T-cell (primary cell): Measurements from ENCODE around the gene BSCL2. TPM values are rescaled to one million over a fixed set of nuclear protein-coding genes. Genes with fewer than 3 reads are reported as not detected.

Source experiments
- ATAC-seq, 4 experiments: fragments of 200-7000 bp in 3 of 4; fragments of 150-1000 bp in 1 of 4; cut with Tn5 transposase; replicated peaks in 1 of 4; 1 replicate in 3 of 4; 2 replicates in 1 of 4; pipeline ENCODE4 v1.10.0; 2021; ENCODE audit warnings: moderate library complexity in 3 of 4, mild to moderate bottlenecking in 2 of 4, moderate number of reproducible peaks in 1 of 4
- CTCF ChIA-PET, 2 donors: fragments of 300-600 bp; sonication (Branson Sonifier 250); formaldehyde crosslinking; loops; one replicate each; lab custom pipeline; 2022; ENCODE audit warnings: antibody characterized with exemption in 2 of 2; lab: Charles Lee
- POLR2A ChIA-PET, 2 donors: fragments of 300-600 bp; sonication (Branson Sonifier 250); formaldehyde crosslinking; loops; one replicate each; lab custom pipeline; 2022; ENCODE audit warnings: antibody characterized with exemption in 2 of 2; lab: Charles Lee
- DNase-seq, 35 experiments: peaks; one replicate each; pipeline versions ENCODE4 v3.0.0 to v3.0.0-alpha.2; 2013 to 2023
- H3K27ac ChIP-seq: one replicate; pipeline ENCODE4 v1.5.1; 2013; ENCODE audit warnings: low read length
- H3K27me3 ChIP-seq, 2 experiments: replicated peaks in 1 of 2; 1 replicate in 1 of 2; 2 replicates in 1 of 2; pipeline versions ENCODE4 v1.6.1 to v1.7.0; 2013; ENCODE audit warnings: low read length in 1 of 2, mixed read lengths in 1 of 2; ENCODE audit not compliant: control insufficient read depth in 2 of 2, insufficient read depth in 2 of 2; ENCODE audit errors: extremely low read depth in 1 of 2
- H3K36me3 ChIP-seq, 2 donors: 1 replicate in 1 of 2; 2 replicates in 1 of 2; pipeline versions ENCODE4 v1.6.1 to v1.7.0; 2013; ENCODE audit warnings: low read length in 1 of 2; ENCODE audit not compliant: control insufficient read depth in 2 of 2, insufficient read depth in 1 of 2; ENCODE audit errors: extremely low read depth in 1 of 2
- H3K4me1 ChIP-seq, 2 experiments: 1 replicate in 1 of 2; 2 replicates in 1 of 2; pipeline versions ENCODE4 v1.6.1 to v1.7.0; 2013; ENCODE audit warnings: low read length in 2 of 2, mixed read lengths in 1 of 2; ENCODE audit not compliant: insufficient read depth in 2 of 2, control insufficient read depth in 1 of 2; ENCODE audit errors: extremely low read depth in 1 of 2
- H3K4me3 ChIP-seq, 2 donors: 1 replicate in 1 of 2; 2 replicates in 1 of 2; pipeline versions ENCODE4 v1.5.1 to v1.7.0; 2013; ENCODE audit warnings: mild to moderate bottlenecking in 2 of 2, low read length in 1 of 2, moderate library complexity in 1 of 2; ENCODE audit not compliant: control insufficient read depth in 1 of 2; ENCODE audit errors: extremely low read depth in 1 of 2
- H3K9me3 ChIP-seq: 2 replicates; pipeline ENCODE4 v1.7.0; 2013
- H3K27ac Mint-ChIP-seq, 2 donors: one replicate each; pipeline ENCODE4 v1.8.0; 2020 to 2021; ENCODE audit warnings: mild to moderate bottlenecking in 2 of 2, mixed read lengths in 2 of 2
- H3K27me3 Mint-ChIP-seq, 2 donors: one replicate each; pipeline ENCODE4 v1.8.0; 2021 to 2022; ENCODE audit warnings: mixed read lengths in 2 of 2
- H3K36me3 Mint-ChIP-seq: one replicate; pipeline ENCODE4 v1.8.0; 2021; ENCODE audit warnings: mixed read lengths
- H3K4me1 Mint-ChIP-seq, 3 donors: one replicate each; pipeline ENCODE4 v1.8.0; 2020 to 2022; ENCODE audit warnings: mixed read lengths in 3 of 3, mild to moderate bottlenecking in 1 of 3
- H3K4me3 Mint-ChIP-seq, 3 donors: one replicate each; pipeline ENCODE4 v1.8.0; 2020 to 2022; ENCODE audit warnings: mild to moderate bottlenecking in 3 of 3, mixed read lengths in 3 of 3, moderate library complexity in 3 of 3
- H3K9me3 Mint-ChIP-seq, 3 donors: one replicate each; pipeline ENCODE4 v1.8.0; 2020 to 2022; ENCODE audit warnings: mixed read lengths in 3 of 3
- WGBS: methylation state at CpG from one replicate; pipeline ENCODE4 v1.1.5; 2013; ENCODE audit warnings: missing lambda C conversion rate; ENCODE audit not compliant: insufficient coverage; 5-methylcytosine and 5-hydroxymethylcytosine counted together
- total RNA-seq, 35 experiments: library from RNA in 6 of 35; stranded (reverse) in 6 of 35; fragments of 120-200 nt in 1 of 35; gene quantifications; one replicate each; pipeline versions ENCODE4 v1.2.1 to v1.2.4 and lab custom pipeline; 2013 to 2026

BSCL2 gene
- total RNA-seq, 5 donors from 2014 or later (not counting 1 experiment from before 2014, with no cell fraction given), result 21.9 to 43.7 (median 37.3) TPM

DNA sequence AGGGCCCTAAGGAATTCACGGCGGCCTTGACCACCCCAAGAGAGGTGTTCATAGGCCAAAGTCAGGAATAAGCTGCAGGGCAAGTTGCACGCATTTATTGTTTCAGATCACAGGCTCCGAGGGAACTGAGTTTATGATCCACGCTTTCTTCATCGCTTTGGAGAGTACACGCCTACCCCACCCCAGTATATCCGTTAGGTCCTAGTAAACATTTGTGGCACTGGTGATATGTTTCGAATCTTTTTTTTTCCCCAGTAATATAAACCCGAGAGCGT, 61.6 kb downstream of the BSCL2 start:
- no peaks in the 10 kb centered on the region for H3K27me3 Mint-ChIP-seq
- H3K4me3 Mint-ChIP-seq, result peak overlapping the region; percentile 95 to 98 (median 97)
- ATAC-seq (peak in 1 of 4 experiments; percentile 0), DNase-seq (peak in 1 of 35 experiments; percentile 27)
- H3K27ac Mint-ChIP-seq, result peak overlapping the region; percentile 93 to 96
- POLR2A ChIA-PET, result interaction anchor here (0.6 to 2.4 kb wide), 4 partner anchors 10 to 83 kb away, joined by 3 to 34 read pairs (median 4); partner anchors contain the start of genes C11orf98 (in 2 of the 2) and CSKMT (in 2 of the 2)
- H3K36me3 Mint-ChIP-seq, result peaks cover 7% of the 10 kb centered on the region
- 0% methylated on average over 4 of the region's 11 CpGs for WGBS
- H3K4me1 Mint-ChIP-seq, result peaks cover 33 to 44% (median 38%) of the 10 kb centered on the region in 3 donors
- H3K27ac ChIP-seq, result peak overlapping the region; percentile 94
- peaks cover 11 to 52% of the 10 kb centered on the region in 2 experiments for H3K4me1 ChIP-seq
- peaks cover 9 to 38% of the 10 kb centered on the region in 2 donors for H3K36me3 ChIP-seq
- CTCF ChIA-PET, result interaction anchor here (0.6 to 1.7 kb wide), 3 partner anchors 20 to 51 kb away, joined by 3 to 7 read pairs (median 4); partner anchors contain the start of genes C11orf98 (in 1 of the 2) and CSKMT (in 1 of the 2)
- H3K27me3 ChIP-seq, result no peaks in the 10 kb centered on the region
- peak overlapping the region; percentile 95 to 100 for H3K4me3 ChIP-seq
- no peaks in the 10 kb centered on the region for H3K9me3 ChIP-seq
- no peaks in the 10 kb centered on the region for H3K9me3 Mint-ChIP-seq

- Histone ChIP-seq H3K9me3 (no peaks in the 10 kb centered on the region), H3K27me3 (no peaks in the 10 kb centered on the region), H3K27ac (no peak overlapping the region), H3K36me3 (peaks cover under 1 to 37% of the 10 kb centered on the region in 2 donors), H3K4me1 (peaks cover 14 to 63% of the 10 kb centered on the region in 2 experiments), H3K4me3 (no peak overlapping the region)
- POLR2A ChIA-PET, result interaction anchor here in 1 of 2 donors (0.6 to 1.1 kb wide), 2 partner anchors 9 to 21 kb away, joined by 3 to 4 read pairs; partner anchors contain the start of genes C11orf98, CSKMT and INTS5
- ATAC-seq (no peak), DNase-seq (no peak)
- peaks cover 42 to 48% (median 42%) of the 10 kb centered on the region in 3 donors for H3K4me1 Mint-ChIP-seq
- 90% methylated on average over 3 of the region's 8 CpGs for WGBS
- no peaks in the 10 kb centered on the region for H3K27me3 Mint-ChIP-seq
- H3K9me3 Mint-ChIP-seq, result no peaks in the 10 kb centered on the region
- CTCF ChIA-PET, result no interaction called here
- peak overlapping the region in 1 of 2 donors; percentile 28 for H3K27ac Mint-ChIP-seq
- H3K36me3 Mint-ChIP-seq, result peaks cover 8% of the 10 kb centered on the region
- peak overlapping the region; percentile 24 to 97 (median 29) for H3K4me3 Mint-ChIP-seq
Measured at GRCh38 chr11:62644220-62644619, 63.0 kb downstream of the BSCL2 start.

Other genes starting within 250 kb of the BSCL2 start
- gene AHNAK, start 160.6 kb downstream of the BSCL2 start, total RNA-seq, result 100 to 1,000 TPM; 267 to 636 (median 395) TPM
- 1,000 to 10,000 TPM; 1,908 to 2,187 (median 2,119) TPM for gene EEF1G, start 133.5 kb downstream of the BSCL2 start, total RNA-seq
- 10 to 100 TPM; 35.2 to 56.0 (median 42.9) TPM for gene TUT1, start 115.9 kb downstream of the BSCL2 start, total RNA-seq
- gene MTA2, start 105.6 kb downstream of the BSCL2 start, total RNA-seq, result 100 to 1,000 TPM; 151 to 185 (median 184) TPM
- 100 to 1,000 TPM; 160 to 372 (median 328) TPM for gene EML3, start 94.6 kb downstream of the BSCL2 start, total RNA-seq
- 1 to 10 TPM; 1.6 to 4.5 (median 3.5) TPM for gene ROM1, start 94.2 kb downstream of the BSCL2 start, total RNA-seq
- 10 to 100 TPM; 59.0 to 94.5 (median 90.5) TPM for gene B3GAT3, start 85.4 kb downstream of the BSCL2 start, total RNA-seq
- gene GANAB, start 60.8 kb downstream of the BSCL2 start, total RNA-seq, result 100 to 1,000 TPM; 216 to 278 (median 257) TPM
- 10 to 100 TPM; 14.4 to 39.0 (median 34.8) TPM for gene INTS5, start 54.1 kb downstream of the BSCL2 start, total RNA-seq
- 10 to 100 TPM; 28.3 to 62.6 (median 54.8) TPM for gene C11orf98, start 42.2 kb downstream of the BSCL2 start, total RNA-seq
- 10 to 100 TPM; 14.8 to 35.6 (median 27.4) TPM for gene CSKMT, start 42.1 kb downstream of the BSCL2 start, total RNA-seq
- gene UQCC3, start 35.8 kb downstream of the BSCL2 start, total RNA-seq, result 1 to 10 TPM; 2.7 to 9.3 (median 8.1) TPM
- 10 to 100 TPM; 15.5 to 24.7 (median 20.7) TPM for gene LBHD1, start 35.2 kb downstream of the BSCL2 start, total RNA-seq
- 100 to 1,000 TPM; 180 to 199 (median 196) TPM for gene UBXN1, start 28.4 kb downstream of the BSCL2 start, total RNA-seq
- gene LRRN4CL, start 17.9 kb downstream of the BSCL2 start, total RNA-seq, result under 1 TPM in 4 of 5 donors, not detected in 1; 0.14 to 0.29 (median 0.19) TPM
- not detected for gene GNG3, start 252 bp upstream of the BSCL2 start, total RNA-seq
- 10 to 100 TPM; 45.8 to 67.8 (median 62.7) TPM for gene HNRNPUL2, start 20.0 kb upstream of the BSCL2 start, total RNA-seq
- gene TTC9C, start 21.1 kb upstream of the BSCL2 start, total RNA-seq, result 10 to 100 TPM; 15.4 to 54.5 (median 44.6) TPM
- 10 to 100 TPM in 3 of 5 donors, 1 to 10 TPM in 2; 5.9 to 24.6 (median 22.9) TPM for gene ZBTB3, start 46.7 kb upstream of the BSCL2 start, total RNA-seq
- gene POLR2G, start 54.2 kb upstream of the BSCL2 start, total RNA-seq, result 10 to 100 TPM; 65.6 to 84.8 (median 76.1) TPM
- gene TAF6L, start 64.0 kb upstream of the BSCL2 start, total RNA-seq, result 10 to 100 TPM; 15.1 to 29.5 (median 29.0) TPM
- gene TMEM179B, start 80.0 kb upstream of the BSCL2 start, total RNA-seq, result 10 to 100 TPM; 27.7 to 53.3 (median 46.5) TPM
- 10 to 100 TPM; 11.2 to 27.6 (median 23.0) TPM for gene TMEM223, start 84.6 kb upstream of the BSCL2 start, total RNA-seq
- gene NXF1, start 98.0 kb upstream of the BSCL2 start, total RNA-seq, result 100 to 1,000 TPM; 160 to 321 (median 169) TPM
- 100 to 1,000 TPM in 2 of 5 donors, 10 to 100 TPM in 3; 49.3 to 132 (median 58.0) TPM for gene STX5, start 124.6 kb upstream of the BSCL2 start, total RNA-seq
- gene TEX54, start 125.4 kb upstream of the BSCL2 start, total RNA-seq, result not detected
- gene WDR74, start 132.2 kb upstream of the BSCL2 start, total RNA-seq, result 100 to 1,000 TPM in 4 of 5 donors, 10 to 100 TPM in 1; 91.3 to 239 (median 103) TPM
- 100 to 1,000 TPM; 178 to 248 (median 237) TPM for gene SLC3A2, start 173.5 kb upstream of the BSCL2 start, total RNA-seq
- not detected for gene CHRM1, start 213.9 kb upstream of the BSCL2 start, total RNA-seq